ENCODE measurements around the gene EIF1. TPM values are rescaled to one million over a fixed set of nuclear protein-coding genes. Genes with fewer than 3 reads are reported as not detected.

The EIF1 gene
- total RNA-seq, 1 experiment from 2014 or later, result 651 TPM

DNA sequence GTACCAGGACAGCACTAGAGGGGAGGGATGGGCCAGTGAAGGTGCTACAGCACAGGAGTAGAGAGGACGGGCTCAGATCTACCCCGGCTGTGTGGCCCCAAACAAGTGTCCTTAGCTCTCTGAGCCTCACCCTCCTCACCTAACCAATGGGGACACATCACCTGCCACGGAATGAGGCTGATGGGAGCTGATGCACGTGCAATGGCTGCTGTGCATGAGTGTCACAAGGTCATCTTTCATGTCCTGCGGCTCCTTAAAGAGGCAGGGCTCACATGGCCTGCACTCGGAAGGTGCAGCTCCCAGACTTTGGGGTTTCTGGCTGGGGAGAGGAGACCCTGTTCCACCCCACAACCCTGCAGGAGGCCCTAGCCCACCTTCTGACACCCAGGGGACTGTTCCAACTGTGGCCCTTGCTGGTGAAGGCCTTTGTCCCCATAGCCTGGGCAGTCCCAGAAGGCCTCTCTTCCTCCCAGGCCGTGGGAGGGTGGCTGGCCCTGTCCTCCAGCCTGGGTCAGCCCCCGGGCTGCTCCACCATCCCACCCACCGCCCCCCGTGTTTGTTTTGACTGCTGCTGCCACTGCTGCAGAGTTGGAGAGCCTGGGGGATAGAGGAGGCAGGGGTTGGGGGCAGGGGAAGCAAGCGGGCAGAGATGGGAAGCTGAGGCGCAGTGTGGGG, 35.3 kb downstream of the EIF1 start:
- H3K79me1 ChIP-seq (ENCODE audit: insufficient read depth, low read depth, low read length, poor library complexity, severe bottlenecking), result no peaks in the 10 kb centered on the region
- H3K4ac ChIP-seq (ENCODE audit: low read depth, low read length), result no peak overlapping the region
- H2BK120ac ChIP-seq (ENCODE audit: low read depth, low read length, poor library complexity, severe bottlenecking), result no peak overlapping the region
- H3K9me3 ChIP-seq (ENCODE audit: control insufficient read depth, low read depth, low read length), result no peaks in the 10 kb centered on the region
- no peak overlapping the region for H2BK20ac ChIP-seq (ENCODE audit: low read depth, low read length, poor library complexity, severe bottlenecking)
- Mint-ChIP-seq H3K27ac (no peak overlapping the region), H3K4me3 (no peak overlapping the region), H3K9me3 (peaks cover 0 to 2% of the 10 kb centered on the region in 2 experiments; a peak in 1 of 5 replicates), H3K4me1 (peaks cover 6 to 13% of the 10 kb centered on the region in 2 experiments), H3K36me3 (ENCODE audit: insufficient read depth in 1 of 3, low read depth in 3 of 3) (no peaks in the 10 kb centered on the region; a peak in 2 of 7 replicates), H3K27me3 (ENCODE audit: low read depth) (peaks cover 16% of the 10 kb centered on the region)
- H3K27ac ChIP-seq (ENCODE audit: insufficient read length, low read depth, low read length), result no peak overlapping the region
- H3K23ac ChIP-seq (ENCODE audit: insufficient read length, low read depth, low read length), result no peak overlapping the region
- no peak overlapping the region for H2BK12ac ChIP-seq (ENCODE audit: insufficient read length, low read depth, low read length)
- no peak overlapping the region for H4K8ac ChIP-seq (replicated peaks; ENCODE audit: insufficient read length, low read depth, low read length)
- DNase-seq, result no peak
- no peak overlapping the region for H2AFZ ChIP-seq (ENCODE audit: low read length)
- H3K56ac ChIP-seq (ENCODE audit: insufficient read length, low read depth, low read length), result no peak overlapping the region
- TF ChIP-seq, protein P1, sequence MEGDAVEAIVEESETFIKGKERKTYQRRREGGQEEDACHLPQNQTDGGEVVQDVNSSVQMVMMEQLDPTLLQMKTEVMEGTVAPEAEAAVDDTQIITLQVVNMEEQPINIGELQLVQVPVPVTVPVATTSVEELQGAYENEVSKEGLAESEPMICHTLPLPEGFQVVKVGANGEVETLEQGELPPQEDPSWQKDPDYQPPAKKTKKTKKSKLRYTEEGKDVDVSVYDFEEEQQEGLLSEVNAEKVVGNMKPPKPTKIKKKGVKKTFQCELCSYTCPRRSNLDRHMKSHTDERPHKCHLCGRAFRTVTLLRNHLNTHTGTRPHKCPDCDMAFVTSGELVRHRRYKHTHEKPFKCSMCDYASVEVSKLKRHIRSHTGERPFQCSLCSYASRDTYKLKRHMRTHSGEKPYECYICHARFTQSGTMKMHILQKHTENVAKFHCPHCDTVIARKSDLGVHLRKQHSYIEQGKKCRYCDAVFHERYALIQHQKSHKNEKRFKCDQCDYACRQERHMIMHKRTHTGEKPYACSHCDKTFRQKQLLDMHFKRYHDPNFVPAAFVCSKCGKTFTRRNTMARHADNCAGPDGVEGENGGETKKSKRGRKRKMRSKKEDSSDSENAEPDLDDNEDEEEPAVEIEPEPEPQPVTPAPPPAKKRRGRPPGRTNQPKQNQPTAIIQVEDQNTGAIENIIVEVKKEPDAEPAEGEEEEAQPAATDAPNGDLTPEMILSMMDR (conservative IDR thresholded peaks at IDR 0.05), result no peak
- no peak overlapping the region for H3K9ac ChIP-seq (ENCODE audit: extremely low read depth, insufficient read length, low read length)
- no peaks in the 10 kb centered on the region for H3K27me3 ChIP-seq (ENCODE audit: insufficient read depth, low read length)
- H2AK5ac ChIP-seq (ENCODE audit: insufficient read length, low read length), result no peak overlapping the region
- H2BK5ac ChIP-seq (ENCODE audit: insufficient read length, low read length), result no peak overlapping the region
- no peaks in the 10 kb centered on the region for H3K4me1 ChIP-seq (ENCODE audit: insufficient read depth, low read length)
- H4K20me1 ChIP-seq (ENCODE audit: control insufficient read depth, insufficient read depth, insufficient read length), result peaks cover 2% of the 10 kb centered on the region
- no peaks in the 10 kb centered on the region for H3K23me2 ChIP-seq (ENCODE audit: insufficient read length, low read depth, low read length, poor library complexity, severe bottlenecking)
- WGBS (ENCODE audit: extremely low coverage, insufficient read length, low lambda C conversion rate), result no CpG with 5 or more reads among the region's 12 CpGs
- H4K91ac ChIP-seq (ENCODE audit: insufficient read length, low read depth, low read length), result no peak overlapping the region
- H3T11ph ChIP-seq (ENCODE audit: low read length), result no peak overlapping the region
- H2BK15ac ChIP-seq (ENCODE audit: low read depth, low read length), result no peak overlapping the region
- no peak overlapping the region for H3K18ac ChIP-seq (ENCODE audit: insufficient read length, low read depth, low read length)
- H4K5ac ChIP-seq (ENCODE audit: insufficient read length, low read depth, low read length), result no peak overlapping the region
- no peak overlapping the region for H3K4me2 ChIP-seq (ENCODE audit: insufficient read depth, insufficient read length, low read length)
- H3K79me2 ChIP-seq (ENCODE audit: insufficient read depth, low read length), result no peaks in the 10 kb centered on the region
- no peak overlapping the region for H3K14ac ChIP-seq (ENCODE audit: insufficient read depth, low read length)
